ENCODE results near the gene C20orf144. TPM values are rescaled to one million over a fixed set of nuclear protein-coding genes. Genes with fewer than 3 reads are reported as not detected.

Gene C20orf144
- total RNA-seq, 1 experiment from 2014 or later, result 0.42 TPM

DNA sequence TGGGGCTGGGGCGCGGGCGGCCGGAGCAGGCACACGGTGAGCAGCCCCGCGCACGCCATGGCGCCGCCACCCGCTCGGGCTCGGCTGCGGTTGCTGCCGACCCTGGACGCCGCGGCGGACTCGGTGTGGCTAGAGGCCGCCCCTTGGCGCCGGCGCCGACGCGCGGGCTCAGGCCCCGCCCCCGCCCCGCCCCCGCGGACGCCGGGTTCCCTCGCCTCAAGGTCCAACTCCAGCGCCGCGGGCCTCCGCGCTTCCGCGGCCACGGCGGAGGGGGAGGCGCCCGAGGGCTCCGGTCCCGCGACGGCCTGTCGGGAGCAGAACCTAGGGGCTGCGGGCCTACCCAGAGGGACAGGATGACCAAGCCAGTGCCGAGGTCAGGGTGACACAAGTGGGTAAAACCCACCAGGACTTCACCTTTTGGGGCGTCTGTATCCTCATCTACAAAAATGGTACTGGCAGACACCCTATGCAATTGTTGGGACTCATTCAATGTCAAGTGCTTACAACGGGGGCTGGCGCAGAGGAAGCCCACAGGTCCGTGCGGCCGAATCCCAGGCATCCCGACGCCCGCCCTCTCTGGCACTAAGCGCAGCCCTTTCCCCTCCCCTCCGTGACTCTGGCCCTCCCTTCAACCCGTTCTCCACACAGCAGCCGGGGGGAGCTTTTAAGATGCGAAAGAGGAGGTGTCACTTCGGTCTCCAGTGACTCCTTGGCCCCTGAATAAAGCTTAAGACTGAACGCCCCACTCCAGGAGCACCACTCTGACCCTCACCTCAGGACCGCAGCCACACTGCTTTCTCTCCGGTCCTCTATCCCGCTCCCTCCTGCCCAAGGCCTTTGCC, 12.4 kb downstream of the C20orf144 start, which contains the start of gene NECAB3:
TSS of gene NECAB3 (minus strand) at position 135 of the 842 bp plus-strand sequence. CDS start at position 59, 76 bp downstream.
- peak; percentile 80 to 90 for DNase-seq
- Histone ChIP-seq H3K36me3 (peaks cover 35% of the 10 kb centered on the region), H3K9me3 (replicated peaks) (no peaks in the 10 kb centered on the region), H3K4me1 (peaks cover 43% of the 10 kb centered on the region), H3K27me3 (no peaks in the 10 kb centered on the region), H3K27ac (peak within 1 kb of the TSS; percentile 50), H3K4me3 (peak within 1 kb of the TSS; percentile 74)

DNA sequence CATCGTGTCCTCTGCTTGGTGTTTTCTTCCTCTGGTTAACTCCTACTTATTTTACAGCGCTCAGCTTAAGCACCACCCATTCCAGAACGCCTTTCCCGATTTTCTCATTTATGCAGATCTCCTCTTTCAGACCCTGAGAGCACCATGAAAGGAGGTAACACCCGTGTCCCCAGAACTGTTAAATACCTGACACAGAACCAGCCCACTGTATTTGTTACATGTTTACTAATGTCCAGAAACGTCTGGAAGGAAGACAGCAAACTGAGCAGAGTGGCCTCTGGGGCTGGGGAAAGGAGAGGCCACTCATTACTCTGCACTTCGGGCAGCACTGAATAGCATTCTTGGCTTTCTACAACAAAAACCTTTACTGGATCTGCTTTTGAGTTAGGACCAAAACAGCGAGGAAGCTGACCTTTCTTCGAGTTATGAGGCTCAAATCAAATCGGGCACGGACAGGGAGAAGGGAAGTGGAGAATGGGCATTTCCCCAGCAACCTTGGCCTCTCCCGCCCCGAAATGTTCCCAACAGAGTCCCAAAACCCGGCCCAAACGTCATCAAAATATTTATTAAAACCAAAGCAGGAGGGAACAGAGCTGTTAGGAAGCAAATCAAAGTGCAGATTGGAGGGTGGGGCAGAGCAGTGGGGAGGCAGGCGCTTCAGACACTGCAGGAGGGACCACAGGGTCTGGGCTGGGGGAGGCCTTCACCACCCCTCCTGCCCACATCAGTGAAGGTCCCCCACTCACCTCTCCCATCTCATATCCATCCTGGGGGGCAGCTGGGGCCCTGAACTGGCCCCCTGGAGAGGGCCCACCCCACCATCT, 13.2 kb downstream of the C20orf144 start:
- H3K27ac ChIP-seq, result peak overlapping the region; percentile 11; the same call in 1 of the 2 replicates
- H3K36me3 ChIP-seq, result peaks cover 42% of the 10 kb centered on the region
- H3K4me1 ChIP-seq, result peaks cover 50% of the 10 kb centered on the region
- H3K4me3 ChIP-seq, result peak overlapping the region; percentile 74
- no peaks in the 10 kb centered on the region for H3K9me3 ChIP-seq (replicated peaks)
- no peak for DNase-seq
- no peaks in the 10 kb centered on the region for H3K27me3 ChIP-seq

DNA sequence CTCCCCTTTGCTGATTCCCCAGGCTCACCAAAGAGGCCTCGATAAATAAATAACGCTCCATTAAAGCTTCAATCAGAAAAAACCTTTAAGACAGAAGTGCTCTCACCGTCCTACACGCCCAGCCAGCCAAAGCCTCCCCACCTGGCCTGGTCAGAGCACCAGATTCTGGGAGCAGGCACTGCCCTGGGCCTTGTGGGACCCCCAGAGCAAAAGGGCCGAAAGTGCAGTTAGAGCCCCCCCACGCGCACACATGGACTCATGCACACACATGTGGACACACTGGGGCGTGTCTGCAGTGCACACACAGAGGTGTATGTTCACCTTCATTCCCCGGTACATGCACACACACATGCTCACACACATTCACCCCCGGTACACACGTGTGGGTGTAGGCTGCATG, 14.0 kb downstream of the C20orf144 start:
- Histone ChIP-seq H3K4me1 (peaks cover 50% of the 10 kb centered on the region), H3K27ac (no peak overlapping the region), H3K27me3 (no peaks in the 10 kb centered on the region), H3K4me3 (no peak overlapping the region), H3K9me3 (replicated peaks) (no peaks in the 10 kb centered on the region), H3K36me3 (peaks cover 40% of the 10 kb centered on the region)
- DNase-seq, result no peak

DNA sequence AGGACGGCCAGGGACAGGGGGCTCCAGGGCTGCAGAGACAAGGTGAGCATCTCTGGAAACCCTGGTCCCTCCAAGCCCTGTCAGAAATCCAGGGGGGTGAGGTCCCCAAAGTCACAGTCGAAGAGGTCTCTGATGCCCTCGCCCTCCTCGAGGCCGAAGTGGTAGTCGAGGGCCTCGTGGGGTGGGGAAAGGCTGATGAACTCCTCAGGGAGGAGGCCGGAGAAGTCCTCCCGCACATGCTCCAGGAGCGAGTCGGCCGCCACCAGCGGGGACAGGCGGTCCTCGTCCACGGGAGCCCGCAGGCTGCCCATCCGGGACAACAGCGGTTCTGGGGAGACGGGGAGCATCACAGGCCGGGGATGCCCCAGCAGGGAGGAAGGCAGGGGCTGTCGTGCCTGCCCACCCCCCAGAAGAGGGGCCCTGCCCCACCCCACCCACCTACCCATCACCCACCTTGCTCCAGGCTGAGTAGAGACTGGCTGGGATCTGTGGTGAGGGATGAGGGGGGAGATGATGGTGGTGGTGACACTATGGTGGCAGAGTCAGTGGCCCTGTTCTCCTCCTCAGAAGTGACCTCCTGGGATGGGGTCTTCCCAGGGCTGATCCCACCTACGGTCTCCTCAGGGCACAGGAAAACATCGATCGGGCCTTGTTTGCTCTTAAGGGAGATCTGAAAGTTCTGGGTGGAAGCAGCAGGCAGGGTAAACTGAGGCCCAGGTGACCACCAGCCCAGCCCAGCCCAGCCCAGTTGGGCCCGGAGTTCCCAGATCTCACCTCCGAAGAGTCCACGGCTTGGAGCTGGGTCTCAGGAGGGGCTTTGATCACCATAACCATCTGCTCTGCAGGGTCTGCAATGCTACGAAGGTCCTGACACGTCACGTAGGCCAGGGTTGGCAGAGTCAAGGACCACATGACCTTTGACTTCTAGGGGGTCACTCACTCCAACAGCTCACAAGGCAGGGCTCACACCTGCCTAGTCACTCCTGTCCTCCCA, 14.8 kb downstream of the C20orf144 start:
- H3K27me3 ChIP-seq, result no peaks in the 10 kb centered on the region
- peaks cover 36% of the 10 kb centered on the region for H3K36me3 ChIP-seq
- no peak overlapping the region for H3K4me3 ChIP-seq
- DNase-seq, result no peak
- H3K4me1 ChIP-seq, result peaks cover 50% of the 10 kb centered on the region
- H3K27ac ChIP-seq, result no peak overlapping the region
- no peaks in the 10 kb centered on the region for H3K9me3 ChIP-seq (replicated peaks)

DNA sequence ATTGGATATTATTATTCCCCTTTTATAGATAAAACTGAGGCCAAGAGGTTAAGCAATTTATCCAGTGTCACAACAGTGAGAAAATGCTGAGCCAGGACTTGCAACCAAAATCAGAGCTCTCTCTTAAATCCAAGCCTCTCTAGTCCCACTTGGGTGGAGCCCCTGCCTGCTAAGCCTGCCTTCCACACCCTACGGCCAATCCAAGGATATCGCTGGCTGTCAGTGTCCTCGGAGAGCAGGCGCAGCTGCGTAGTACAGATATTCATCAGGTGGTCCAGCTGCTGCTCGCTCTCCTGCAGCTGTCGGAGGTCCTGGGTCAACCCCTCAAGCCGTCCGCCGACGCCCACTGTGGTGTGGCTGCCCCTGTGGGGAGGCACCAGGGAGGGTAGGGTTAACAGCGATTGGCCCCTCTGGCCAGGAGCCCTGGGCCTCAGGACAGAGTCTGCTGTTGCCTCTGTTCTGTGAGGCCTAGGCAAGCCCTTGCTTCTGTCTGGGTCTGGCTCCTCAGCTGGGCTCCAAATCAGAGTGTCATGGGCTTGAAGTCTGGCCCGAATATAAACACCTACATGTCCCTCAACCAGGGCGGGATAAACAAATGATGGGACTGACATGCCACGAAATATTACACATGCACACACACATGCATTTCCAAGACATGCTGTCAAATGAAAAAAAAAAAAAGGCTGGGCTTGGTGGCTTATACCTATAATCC, 16.0 kb downstream of the C20orf144 start:
- H3K9me3 ChIP-seq (replicated peaks), result no peaks in the 10 kb centered on the region
- no peaks in the 10 kb centered on the region for H3K27me3 ChIP-seq
- H3K27ac ChIP-seq, result peak overlapping the region; percentile 22
- no peak overlapping the region for H3K4me3 ChIP-seq
- peaks cover 43% of the 10 kb centered on the region for H3K4me1 ChIP-seq
- DNase-seq, result peak; percentile 95 to 96
- H3K36me3 ChIP-seq, result peaks cover 40% of the 10 kb centered on the region

DNA sequence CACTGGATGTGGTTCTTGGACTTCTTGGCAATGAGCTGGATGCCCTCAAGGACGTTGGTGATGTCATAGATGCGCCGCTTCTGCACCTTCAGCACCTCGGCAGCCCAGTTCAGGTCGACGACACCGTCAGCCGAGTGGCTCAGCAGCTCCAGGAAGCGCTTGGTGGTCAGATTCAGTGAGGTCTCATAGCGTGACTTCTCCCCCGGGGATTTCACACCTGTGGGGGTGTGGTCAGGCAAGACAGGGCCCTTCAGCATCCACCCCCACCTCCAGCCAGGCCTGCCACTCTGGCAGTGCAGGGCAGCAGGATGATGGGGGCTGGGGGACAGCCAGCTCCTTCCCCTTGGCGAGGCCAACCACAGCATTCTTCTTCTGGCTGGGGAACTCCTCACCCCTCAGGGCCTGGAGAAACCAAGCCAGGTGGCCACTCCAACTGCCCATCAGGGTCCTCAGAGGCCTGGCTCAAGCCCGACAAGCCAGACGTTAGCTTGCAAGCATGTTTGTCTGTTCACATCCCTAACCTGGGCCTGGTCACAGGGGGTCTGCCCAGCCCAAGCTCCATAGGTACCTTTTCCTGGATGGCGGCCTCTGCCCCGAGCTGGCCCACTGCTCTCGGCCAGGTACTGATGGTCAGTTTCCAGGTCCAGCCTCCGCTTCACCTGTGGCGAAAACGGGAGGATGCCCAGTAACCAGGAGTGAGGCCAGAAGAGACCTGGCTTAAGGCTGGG, 17.8 kb downstream of the C20orf144 start:
- H3K27me3 ChIP-seq, result no peaks in the 10 kb centered on the region

DNA sequence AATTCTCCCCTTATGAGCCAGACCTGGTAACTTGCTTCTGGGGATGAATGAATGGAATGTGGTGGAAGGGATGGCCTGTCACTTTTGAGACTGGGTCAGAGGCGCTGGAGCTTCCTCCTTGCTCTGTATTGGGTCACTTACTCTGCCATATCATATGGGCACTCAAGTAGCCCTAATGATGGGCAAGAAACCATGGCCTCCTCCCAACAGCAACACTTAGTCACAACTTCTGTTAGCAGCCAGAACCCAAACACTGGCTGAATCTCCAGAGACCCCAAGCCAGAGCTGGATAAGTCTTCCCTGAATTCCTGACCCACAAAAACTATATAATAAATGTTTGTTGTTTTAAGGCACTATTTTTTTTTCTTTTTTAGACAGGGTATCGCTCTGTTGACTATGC, 18.6 kb downstream of the C20orf144 start:
- DNase-seq, result no peak
- Histone ChIP-seq H3K27ac (no peak overlapping the region), H3K9me3 (replicated peaks) (no peaks in the 10 kb centered on the region), H3K4me3 (no peak overlapping the region), H3K36me3 (peaks cover 46% of the 10 kb centered on the region), H3K27me3 (no peaks in the 10 kb centered on the region), H3K4me1 (peaks cover 40% of the 10 kb centered on the region)

More for the DNA sequence above, 17.8 kb downstream of the C20orf144 start:
- H3K4me1 ChIP-seq, result peaks cover 44% of the 10 kb centered on the region
- H3K36me3 ChIP-seq, result peaks cover 44% of the 10 kb centered on the region
- DNase-seq, result no peak
- no peaks in the 10 kb centered on the region for H3K9me3 ChIP-seq (replicated peaks)
- no peak overlapping the region for H3K4me3 ChIP-seq
- H3K27ac ChIP-seq, result no peak overlapping the region

DNA sequence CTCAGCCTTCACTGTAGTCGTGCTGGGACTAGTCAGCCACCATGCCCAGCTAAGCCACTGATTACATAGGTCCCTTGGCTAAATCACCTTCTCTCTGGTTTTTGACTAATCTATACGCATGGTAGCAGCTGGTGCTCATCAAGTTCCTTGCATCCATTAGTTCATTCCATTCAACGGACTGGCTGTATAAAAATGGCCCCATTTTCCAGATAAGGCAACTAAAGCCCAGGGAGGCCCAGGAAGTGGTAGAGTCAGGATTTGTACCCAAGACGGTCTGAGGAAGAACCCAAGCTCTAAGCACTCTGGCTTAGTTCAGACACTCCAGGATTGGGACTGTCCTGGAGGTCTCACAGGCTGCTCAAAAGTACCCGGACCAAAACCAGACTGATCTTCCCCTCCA, 19.2 kb downstream of the C20orf144 start:
- no peak for DNase-seq
- H3K4me3 ChIP-seq, result no peak overlapping the region
- peaks cover 43% of the 10 kb centered on the region for H3K36me3 ChIP-seq
- no peaks in the 10 kb centered on the region for H3K9me3 ChIP-seq (replicated peaks)
- no peaks in the 10 kb centered on the region for H3K27me3 ChIP-seq
- peaks cover 39% of the 10 kb centered on the region for H3K4me1 ChIP-seq
- no peak overlapping the region for H3K27ac ChIP-seq

DNA sequence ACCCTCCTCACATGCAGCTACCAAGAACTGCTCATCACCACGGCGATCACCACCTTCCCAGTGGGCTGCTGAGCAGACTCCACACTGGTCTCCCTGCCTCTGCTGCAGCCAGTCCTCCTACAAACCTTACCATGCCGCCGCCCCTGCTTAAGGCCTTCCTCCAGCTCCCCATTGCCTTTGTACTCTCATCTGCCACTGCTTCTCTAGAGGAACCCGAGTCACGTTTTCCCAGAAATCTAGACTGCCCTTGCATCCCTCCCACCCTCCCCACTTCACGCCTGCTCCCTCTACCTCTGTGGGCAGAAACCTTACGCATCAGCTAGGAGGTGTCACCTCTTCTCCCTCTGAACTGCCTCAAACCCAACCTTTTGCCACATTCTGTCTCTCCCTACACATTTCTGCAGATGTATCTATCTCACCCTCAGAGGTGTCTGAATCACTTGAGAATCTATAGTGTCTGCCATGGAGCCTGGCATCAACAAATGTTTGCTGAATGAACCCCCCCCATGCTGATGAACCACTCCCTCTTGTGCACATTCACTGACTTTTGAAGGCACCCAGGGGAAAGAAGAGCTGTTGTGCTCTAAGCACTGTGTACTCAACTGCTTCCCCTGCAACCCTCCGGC, 19.7 kb downstream of the C20orf144 start:
- Histone ChIP-seq H3K36me3 (peaks cover 37% of the 10 kb centered on the region), H3K4me3 (no peak overlapping the region), H3K9me3 (replicated peaks) (no peaks in the 10 kb centered on the region), H3K4me1 (peaks cover 42% of the 10 kb centered on the region), H3K27me3 (no peaks in the 10 kb centered on the region), H3K27ac (no peak overlapping the region)
- no peak for DNase-seq

DNA sequence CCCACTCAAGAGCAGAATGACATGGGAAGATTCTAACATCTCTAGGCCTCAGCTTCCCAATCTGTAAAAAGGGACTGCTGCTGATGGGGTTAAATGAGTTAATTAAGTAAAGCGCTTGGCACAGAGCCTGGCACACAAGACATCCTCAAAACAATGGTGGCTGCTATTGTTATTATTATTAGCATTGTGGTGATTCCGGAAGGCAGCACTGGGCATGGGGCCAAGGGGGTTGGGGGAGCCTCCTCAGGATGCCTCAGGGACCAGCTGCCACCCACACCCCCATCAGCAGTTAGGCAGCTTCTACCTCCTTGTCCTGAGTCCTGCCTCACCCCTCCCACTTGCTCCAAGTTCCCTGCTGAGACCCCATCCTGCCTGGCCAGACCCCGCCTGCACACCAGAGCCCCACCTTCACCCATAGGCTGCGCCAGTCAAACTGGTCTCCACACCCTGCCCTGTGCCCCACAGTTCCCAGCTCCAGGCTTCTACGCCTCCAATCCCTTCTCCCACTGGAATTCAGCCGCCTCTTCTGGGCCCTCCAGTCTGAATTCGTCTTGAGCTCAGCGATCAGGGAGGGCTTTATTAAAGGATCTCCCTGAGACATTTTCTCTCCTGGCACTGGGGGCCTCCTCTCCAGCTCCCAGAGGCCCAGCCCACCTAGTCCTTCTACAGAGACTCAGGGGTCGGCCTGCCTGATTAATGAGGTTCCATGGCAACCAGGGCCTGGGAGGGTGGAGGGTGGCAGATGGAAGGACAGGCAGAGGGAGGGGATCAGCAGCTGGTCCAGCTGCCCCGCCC, 22.6 kb downstream of the C20orf144 start:
- H3K27me3 ChIP-seq, result no peaks in the 10 kb centered on the region
- peaks cover 24% of the 10 kb centered on the region for H3K4me1 ChIP-seq
- DNase-seq, result peak in 1 of 2 experiments; percentile 75
- H3K9me3 ChIP-seq (replicated peaks), result no peaks in the 10 kb centered on the region
- peaks cover 19% of the 10 kb centered on the region for H3K36me3 ChIP-seq
- peak overlapping the region; percentile 84 for H3K4me3 ChIP-seq
- peak overlapping the region; percentile 84 for H3K27ac ChIP-seq

DNA sequence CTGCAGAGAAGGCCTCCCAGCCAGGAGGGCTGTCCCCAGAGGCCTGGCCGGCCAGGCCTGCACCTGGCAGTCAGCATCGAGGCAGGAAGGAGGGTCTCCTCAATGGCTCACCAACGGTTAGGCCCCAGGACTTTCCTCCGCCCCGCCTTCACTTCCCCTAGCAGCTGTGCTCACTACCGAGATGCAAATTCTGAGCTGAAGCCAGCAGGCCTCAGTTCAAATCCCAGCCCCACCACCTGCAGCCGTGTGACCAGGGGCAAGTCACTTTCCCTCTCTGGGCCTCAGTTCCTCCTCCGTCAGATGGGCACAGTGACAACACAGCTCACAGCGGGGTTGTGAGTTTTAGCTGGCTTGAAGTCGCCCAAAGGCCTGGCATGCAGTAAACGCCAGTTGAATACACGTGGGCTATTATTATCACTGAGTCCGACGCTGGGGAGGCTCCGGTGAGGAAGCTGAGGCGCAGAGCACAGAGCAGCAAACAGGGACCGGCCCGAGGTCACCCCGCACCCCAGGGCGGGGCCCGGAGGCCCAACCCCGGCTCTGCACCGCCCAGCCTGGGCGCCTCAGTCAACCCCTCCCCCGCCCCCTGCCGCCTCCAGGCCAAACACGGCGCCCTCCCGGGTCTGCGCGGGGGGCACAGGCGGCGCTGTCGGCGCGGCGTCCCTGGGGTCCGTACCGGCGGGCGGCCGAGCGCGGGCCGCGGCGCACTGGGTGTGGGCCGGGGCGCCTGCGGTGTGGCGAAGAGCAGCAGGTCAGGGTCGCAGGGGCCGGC, 23.4 kb downstream of the C20orf144 start:
- H3K27me3 ChIP-seq, result no peaks in the 10 kb centered on the region
- no peaks in the 10 kb centered on the region for H3K9me3 ChIP-seq (replicated peaks)
- peak; percentile 96 for DNase-seq
- H3K4me1 ChIP-seq, result peaks cover 23% of the 10 kb centered on the region
- H3K4me3 ChIP-seq, result peak overlapping the region; percentile 84
- peak overlapping the region; percentile 84 for H3K27ac ChIP-seq
- peaks cover 12% of the 10 kb centered on the region for H3K36me3 ChIP-seq

Data from SJCRH30 (cell line).